SH-SY5Y (cell line): ENCODE data around the gene HSD17B4.

Experiments used
- GATA2 ChIP-seq: IDR thresholded peaks from 2 replicates; pipeline ENCODE4 v1.6.1; 2011; ENCODE audit warnings: mild to moderate bottlenecking, low read depth, low read length
- GATA3 ChIP-seq: IDR thresholded peaks from 2 replicates; pipeline ENCODE4 v1.6.1; 2011; ENCODE audit warnings: low read depth, mild to moderate bottlenecking, low read length, moderate library complexity

DNA sequence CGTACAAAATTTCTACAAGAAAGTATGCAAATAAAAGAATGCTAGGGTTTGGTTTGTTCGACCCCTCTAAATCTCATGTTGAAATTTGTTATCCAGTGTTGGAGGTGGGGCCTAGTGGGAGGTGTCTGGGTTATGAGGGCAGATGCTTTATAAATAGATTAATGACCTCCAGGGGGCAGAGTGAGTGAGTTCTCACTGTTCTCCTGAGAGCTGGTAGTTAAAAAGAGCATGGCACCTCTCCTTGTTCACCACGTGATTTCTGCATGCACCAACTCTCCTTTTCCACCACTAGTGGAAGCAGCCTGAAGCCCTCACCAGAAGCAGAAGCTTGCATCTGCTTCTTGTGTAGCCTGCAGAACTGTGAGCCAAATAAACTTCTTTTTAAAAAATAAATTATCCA is 126.6 kb downstream of the HSD17B4 start:
- TF ChIP-seq GATA2 (no peak), GATA3 (no peak)
